A549 (cell line): ENCODE measurements around the gene RXFP1. TPM values are rescaled to one million over a fixed set of nuclear protein-coding genes. Genes with fewer than 3 reads are reported as not detected.

Source experiments
- ATAC-seq, 2 experiments: fragments of 200-7000 bp in 1 of 2; fragments of >200 bp in 1 of 2; cut with Nextera tagmentation in 1 of 2; cut with Tn5 transposase in 1 of 2; 3 replicates each; pipeline versions ENCODE4 v1.8.0 to v1.9.1; 2018 to 2020; ENCODE audit warnings: mild to moderate bottlenecking in 1 of 2, moderate library complexity in 1 of 2
- CTCF ChIA-PET: fragments of 300-600 bp; sonication (Branson Sonifier 250); formaldehyde crosslinking; extraction: SDS; loops from one replicate; lab custom pipeline; 2021; ENCODE audit warnings: antibody characterized with exemption, inconsistent platforms; lab: Yijun Ruan, JAX
- POLR2A ChIA-PET: fragments of 350-600 bp; formaldehyde crosslinking; extraction: SDS; loops from one replicate; lab custom pipeline; 2021; ENCODE audit warnings: antibody characterized with exemption, inconsistent platforms; lab: Yijun Ruan, JAX
- DNase-seq, 2 experiments: peaks; one replicate each; pipeline versions ENCODE4 v3.0.0 to v3.0.0-alpha.2; 2011 to 2016; ENCODE audit warnings: low read depth in 1 of 2, low spot score in 1 of 2
- FAIRE-seq: peaks from 2 replicates; lab custom pipeline; 2011; peaks lifted over from hg19 to GRCh38; lab: Jason Lieb, UNC
- H3K27ac ChIP-seq, 2 experiments: fragments of >200 bp; sonication (Bioruptor Twin); formaldehyde crosslinking; 3 replicates each; pipeline ENCODE4 v1.5.1; 2016 to 2017
- H3K4me1 ChIP-seq: fragments of >200 bp; sonication (Bioruptor Twin); formaldehyde crosslinking; 3 replicates; pipeline ENCODE4 v1.6.1; 2016
- H3K4me2 ChIP-seq: fragments of >200 bp; sonication (Bioruptor Twin); formaldehyde crosslinking; 3 replicates; pipeline ENCODE4 v1.6.1; 2016
- H3K4me3 ChIP-seq: fragments of >200 bp; sonication (Bioruptor Twin); formaldehyde crosslinking; 3 replicates; pipeline ENCODE4 v1.5.1; 2016
- H3K9me3 ChIP-seq: fragments of >200 bp; sonication (Bioruptor Twin); formaldehyde crosslinking; 3 replicates; pipeline ENCODE4 v1.6.1; 2016
- BHLHE40 ChIP-seq: IDR thresholded peaks from 2 replicates; pipeline ENCODE4 v1.6.1; 2012; ENCODE audit warnings: low read depth, low read length, inconsistent platforms
- CBX2 ChIP-seq: fragments of 200-600 bp; sonication (generic); IDR thresholded peaks from 2 replicates; pipeline ENCODE4 v1.6.1; 2016; ENCODE audit warnings: low read depth, mild to moderate bottlenecking, borderline replicate concordance
- CTCF ChIP-seq: fragments of >200 bp; sonication (Bioruptor Twin); formaldehyde crosslinking; IDR thresholded peaks from 3 replicates; pipeline ENCODE4 v1.5.1; 2016
- EHMT2 ChIP-seq: fragments of 200-600 bp; sonication (generic); IDR thresholded peaks from 2 replicates; pipeline ENCODE4 v1.6.1; 2016; ENCODE audit warnings: antibody characterized with exemption, low read depth, mild to moderate bottlenecking, moderate library complexity
- EP300 ChIP-seq, 2 experiments: fragments of >200 bp; sonication (Bioruptor Twin); formaldehyde crosslinking; IDR thresholded peaks; 2 replicates in 1 of 2; 3 replicates in 1 of 2; pipeline ENCODE4 v1.6.1; 2016 to 2017
- JUN ChIP-seq, 2 experiments: fragments of >200 bp; sonication (Bioruptor Twin); formaldehyde crosslinking; IDR thresholded peaks; 2 replicates in 1 of 2; 3 replicates in 1 of 2; pipeline ENCODE4 v1.6.1; 2016 to 2017
- KDM1A ChIP-seq: fragments of 200-600 bp; sonication (generic); IDR thresholded peaks from 2 replicates; pipeline ENCODE4 v1.6.1; 2016; ENCODE audit warnings: low read depth, mild to moderate bottlenecking
- KDM5A ChIP-seq: fragments of 200-600 bp; sonication (generic); IDR thresholded peaks from 2 replicates; pipeline ENCODE4 v1.6.1; 2016; ENCODE audit warnings: antibody characterized with exemption, mild to moderate bottlenecking
- MAFK ChIP-seq: fragments of 450-650 bp; IDR thresholded peaks from 2 replicates; pipeline ENCODE4 v1.6.1; 2014; ENCODE audit not compliant: partially characterized antibody
- MAX ChIP-seq: IDR thresholded peaks from 2 replicates; pipeline ENCODE4 v1.6.1; 2012
- MYC ChIP-seq: IDR thresholded peaks from 2 replicates; pipeline ENCODE4 v1.6.1; 2012; ENCODE audit warnings: mild to moderate bottlenecking, inconsistent platforms, low read length, improper control_type of control experiment, borderline replicate concordance
- PBX3 ChIP-seq: IDR thresholded peaks from 2 replicates; pipeline ENCODE4 v1.6.1; 2012
- POLR2A ChIP-seq: IDR thresholded peaks from 2 replicates; pipeline ENCODE4 v1.6.1; 2012; ENCODE audit warnings: mild to moderate bottlenecking, low read length
- POLR2AphosphoS2 ChIP-seq: conservative IDR thresholded peaks from 2 replicates; pipeline ENCODE4 v1.6.1; 2012; ENCODE audit warnings: low read length, improper control_type of control experiment, inconsistent platforms
- RAD21 ChIP-seq, 2 experiments: fragments of >200 bp in 1 of 2; sonication (Bioruptor Twin) in 1 of 2; formaldehyde crosslinking in 1 of 2; IDR thresholded peaks in 1 of 2; conservative IDR thresholded peaks in 1 of 2; 2 replicates in 1 of 2; 3 replicates in 1 of 2; pipeline ENCODE4 v1.6.1; 2012 to 2018; ENCODE audit warnings: inconsistent platforms in 1 of 2
- SMC3 ChIP-seq: fragments of >200 bp; sonication (Bioruptor Twin); formaldehyde crosslinking; IDR thresholded peaks from 3 replicates; pipeline ENCODE4 v1.6.1; 2018; ENCODE audit warnings: inconsistent platforms
- TFCP2L1 ChIP-seq: fragments of 250-450 bp; sonication (Bioruptor Pico); IDR thresholded peaks from 2 replicates; pipeline ENCODE4 v1.5.0; 2021; ENCODE audit warnings: mild to moderate bottlenecking
- ZFP36 ChIP-seq: fragments of 450-650 bp; IDR thresholded peaks from 2 replicates; pipeline ENCODE4 v1.6.1; 2014; ENCODE audit warnings: borderline replicate concordance; ENCODE audit not compliant: partially characterized antibody
- ZNF302 ChIP-seq: fragments of 250-450 bp; sonication (Bioruptor Pico); IDR thresholded peaks from 2 replicates; pipeline ENCODE4 v1.9.0; 2021; ENCODE audit warnings: inconsistent platforms, mild to moderate bottlenecking, moderate library complexity
- ZSCAN20 ChIP-seq: fragments of 250-450 bp; sonication (Bioruptor Pico); IDR thresholded peaks from 2 replicates; pipeline ENCODE4 v1.8.0; 2022; ENCODE audit warnings: mild to moderate bottlenecking, moderate library complexity
- WGBS: methylation state at CpG from one replicate; pipeline ENCODE4 v1.1.6; 2017; ENCODE audit errors: missing lambda C conversion rate; 5-methylcytosine and 5-hydroxymethylcytosine counted together
- polyA plus RNA-seq, 4 experiments: library from polyadenylated mRNA; depleted of rRNA in 3 of 4; stranded (reverse); fragments of >200 nt; fragmentation: RNase III in 1 of 4; extraction: RNeasy Plus Mini Kit Qiagen cat#74134 plus additional on column Dnase treatment in 1 of 4; gene quantifications; 2 replicates in 3 of 4; 3 replicates in 1 of 4; pipeline ENCODE4 v1.2.3, GENCODE V29; 2011 to 2017

Gene RXFP1
- polyA plus RNA-seq, 2 of the 4 experiments (the other 2 are of a cell fraction), result not detected

- TF ChIP-seq MAX, result no peak
- TF ChIP-seq MYC, result no peak
- TF ChIP-seq EP300 (IDR thresholded peaks at IDR 0.05), result no peak
- no peak for TF ChIP-seq POLR2A
- TF ChIP-seq KDM5A, result no peak
Measured at GRCh38 chr4:158664806-158665205, 143.1 kb downstream of the RXFP1 start (continued).

- 88% methylated on average over 2 of the region's 2 CpGs for WGBS
- DNase-seq (no peak), FAIRE-seq (no peak), ATAC-seq (no peak)
- Histone ChIP-seq H3K4me2 (no peak overlapping the region), H3K9me3 (no peaks in the 10 kb centered on the region), H3K27ac (no peak overlapping the region), H3K4me1 (peaks cover 8% of the 10 kb centered on the region; the same call in 2 of the 3 replicates), H3K4me3 (no peak overlapping the region)
- TF ChIP-seq JUN (IDR thresholded peaks at IDR 0.05) (no peak), MAFK (peak; percentile 36)
- ChIA-PET POLR2A (no interaction called here), CTCF (interaction anchor here (1.2 to 2.3 kb wide), 2 partner anchors 9 to 536 kb away, joined by 3 to 7 read pairs; no protein-coding TSS in a partner anchor)
Measured at GRCh38 chr4:158666892-158667291, 145.2 kb downstream of the RXFP1 start.

GRCh38 chr4:158667651-158668198, 146.0 kb downstream of the RXFP1 start:
- H3K27ac ChIP-seq, result no peak overlapping the region
- ChIA-PET CTCF (interaction anchor here (0.7 to 2.3 kb wide), 4 partner anchors 10 to 535 kb away, joined by 3 to 7 read pairs (median 6); no protein-coding TSS in a partner anchor), POLR2A (no interaction called here)
- no peaks in the 10 kb centered on the region for H3K9me3 ChIP-seq
- no peak overlapping the region for H3K4me2 ChIP-seq
- DNase-seq (peak; percentile 43 to 53), ATAC-seq (no peak), FAIRE-seq (no peak)
- no peak for TF ChIP-seq CBX2
- peak; percentile 36 for TF ChIP-seq ZFP36
- TF ChIP-seq PBX3, result no peak
- peak; percentile 43; the same call in 2 of the 3 replicates for TF ChIP-seq SMC3
- no peak for TF ChIP-seq POLR2AphosphoS2
- TF ChIP-seq KDM1A, result no peak
- peak; percentile 49 for TF ChIP-seq CTCF
- TF ChIP-seq BHLHE40, result no peak
- no peak for TF ChIP-seq ZNF302 (CRISPR knock-in tag)
- TF ChIP-seq RAD21 (conservative IDR thresholded peaks at IDR 0.05 in 1 of 2, IDR thresholded peaks at IDR 0.05 in 1 of 2), result peak; percentile 21 to 38; a peak in 3 of 5 replicates
- no peak for TF ChIP-seq TFCP2L1 (CRISPR knock-in tag)
- TF ChIP-seq ZSCAN20 (CRISPR knock-in tag), result no peak
- TF ChIP-seq EHMT2, result no peak
- H3K4me1 ChIP-seq, result peaks cover 8% of the 10 kb centered on the region; the same call in 2 of the 3 replicates
- 35% methylated on average over 3 of the region's 3 CpGs for WGBS
- no peak overlapping the region for H3K4me3 ChIP-seq
